Mammary epithelial cell (primary cell): Measurements from ENCODE around the gene OR5AU1.

Source experiments
- EZH2 ChIP-seq: IDR thresholded peaks from 2 replicates; pipeline ENCODE4 v1.6.1; 2012; ENCODE audit warnings: low read length, inconsistent platforms, borderline replicate concordance
- TF ChIP-seq, protein P1 (sequence below), 2 donors: IDR thresholded peaks in 1 of 2; conservative IDR thresholded peaks in 1 of 2; 2 replicates each; pipeline ENCODE4 v1.5.1; 2011 to 2012; ENCODE audit warnings: inconsistent platforms in 2 of 2, low read length in 2 of 2, mild to moderate bottlenecking in 2 of 2, control low read depth in 1 of 2, low read depth in 1 of 2; ENCODE audit not compliant: insufficient read depth in 1 of 2; ENCODE audit errors: extremely low read depth in 1 of 2

DNA sequence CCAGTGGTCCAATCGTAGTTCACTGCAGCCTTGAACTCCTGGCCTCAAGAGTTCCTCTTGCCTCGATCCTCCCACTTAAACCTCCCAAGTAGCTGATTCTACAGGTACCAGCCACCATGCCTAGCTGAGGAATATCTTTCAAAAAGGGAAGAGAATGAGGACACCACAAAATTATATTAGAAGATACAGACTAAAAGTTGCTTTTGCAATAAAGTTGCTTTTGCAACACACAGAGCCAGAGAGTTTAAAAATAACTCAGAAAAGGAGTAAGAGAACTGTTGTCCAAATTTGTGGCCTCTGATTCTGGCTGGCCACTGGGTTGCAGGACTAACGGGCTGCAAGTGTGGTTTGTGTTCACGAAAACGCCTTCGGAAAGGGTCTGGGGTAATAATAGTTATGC, 35.2 kb downstream of the OR5AU1 start:
- TF ChIP-seq, protein P1, sequence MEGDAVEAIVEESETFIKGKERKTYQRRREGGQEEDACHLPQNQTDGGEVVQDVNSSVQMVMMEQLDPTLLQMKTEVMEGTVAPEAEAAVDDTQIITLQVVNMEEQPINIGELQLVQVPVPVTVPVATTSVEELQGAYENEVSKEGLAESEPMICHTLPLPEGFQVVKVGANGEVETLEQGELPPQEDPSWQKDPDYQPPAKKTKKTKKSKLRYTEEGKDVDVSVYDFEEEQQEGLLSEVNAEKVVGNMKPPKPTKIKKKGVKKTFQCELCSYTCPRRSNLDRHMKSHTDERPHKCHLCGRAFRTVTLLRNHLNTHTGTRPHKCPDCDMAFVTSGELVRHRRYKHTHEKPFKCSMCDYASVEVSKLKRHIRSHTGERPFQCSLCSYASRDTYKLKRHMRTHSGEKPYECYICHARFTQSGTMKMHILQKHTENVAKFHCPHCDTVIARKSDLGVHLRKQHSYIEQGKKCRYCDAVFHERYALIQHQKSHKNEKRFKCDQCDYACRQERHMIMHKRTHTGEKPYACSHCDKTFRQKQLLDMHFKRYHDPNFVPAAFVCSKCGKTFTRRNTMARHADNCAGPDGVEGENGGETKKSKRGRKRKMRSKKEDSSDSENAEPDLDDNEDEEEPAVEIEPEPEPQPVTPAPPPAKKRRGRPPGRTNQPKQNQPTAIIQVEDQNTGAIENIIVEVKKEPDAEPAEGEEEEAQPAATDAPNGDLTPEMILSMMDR (conservative IDR thresholded peaks at IDR 0.05 in 1 of 2, IDR thresholded peaks at IDR 0.05 in 1 of 2; ENCODE audit: extremely low read depth in 1 of 2, insufficient read depth in 1 of 2, low read depth in 1 of 2, low read length in 2 of 2): no peak
- no peak for TF ChIP-seq EZH2
